Measurements from ENCODE around the gene CEP112. TPM values are rescaled to one million over a fixed set of nuclear protein-coding genes. Genes with fewer than 3 reads are reported as not detected.

The CEP112 gene
- total and polyA plus RNA-seq, 4 donors = 5.9 to 32.9 (median 18.8) TPM

DNA sequence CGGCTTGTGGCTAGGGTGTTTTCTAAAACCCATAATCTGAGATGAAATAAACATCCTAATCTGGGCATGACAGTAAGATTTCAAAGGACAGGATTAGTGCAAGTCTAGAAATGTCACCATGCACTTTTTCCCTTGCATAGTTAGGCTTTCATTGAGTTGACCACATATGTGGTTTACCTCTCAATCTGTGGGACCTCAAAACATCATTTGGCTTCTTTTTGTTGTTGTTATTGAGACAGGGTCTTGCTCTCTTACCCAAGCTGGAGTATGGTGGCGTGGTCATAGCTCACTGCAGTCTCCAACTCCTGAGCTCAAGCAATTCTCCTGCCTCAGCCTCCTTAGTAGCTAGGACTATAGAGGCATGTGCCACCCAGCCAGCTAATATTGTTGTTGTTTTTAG is 197.8 kb downstream of the CEP112 start:
- Histone ChIP-seq H3K36me3 (ENCODE audit: control insufficient read depth in 4 of 4, insufficient read depth in 4 of 4, low read length in 4 of 4) (no peaks in the 10 kb centered on the region), H3K4me1 (ENCODE audit: control insufficient read depth in 5 of 5, insufficient read depth in 5 of 5, low read length in 5 of 5) (no peaks in the 10 kb centered on the region), H3K9ac (ENCODE audit: insufficient read depth in 1 of 2, low read length in 2 of 2) (no peak overlapping the region), H3K9me3 (ENCODE audit: control insufficient read depth in 4 of 4, insufficient read depth in 3 of 4, low read length in 3 of 4) (peaks cover 0 to 1% (median 0%) of the 10 kb centered on the region in 4 donors), H3K27me3 (ENCODE audit: control insufficient read depth in 3 of 3, insufficient read depth in 3 of 3, low read length in 2 of 3) (no peaks in the 10 kb centered on the region), H3K27ac (ENCODE audit: low read depth in 1 of 2, low read length in 1 of 2) (no peak overlapping the region), H3K4me3 (no peak overlapping the region)
- DNase-seq (no peak), ATAC-seq (ENCODE audit: insufficient read depth, low FRiP score) (no peak)
- WGBS, 2 donors = 88 to 91% methylated on average over 2 of the region's 2 CpGs
- TF ChIP-seq, protein P1, sequence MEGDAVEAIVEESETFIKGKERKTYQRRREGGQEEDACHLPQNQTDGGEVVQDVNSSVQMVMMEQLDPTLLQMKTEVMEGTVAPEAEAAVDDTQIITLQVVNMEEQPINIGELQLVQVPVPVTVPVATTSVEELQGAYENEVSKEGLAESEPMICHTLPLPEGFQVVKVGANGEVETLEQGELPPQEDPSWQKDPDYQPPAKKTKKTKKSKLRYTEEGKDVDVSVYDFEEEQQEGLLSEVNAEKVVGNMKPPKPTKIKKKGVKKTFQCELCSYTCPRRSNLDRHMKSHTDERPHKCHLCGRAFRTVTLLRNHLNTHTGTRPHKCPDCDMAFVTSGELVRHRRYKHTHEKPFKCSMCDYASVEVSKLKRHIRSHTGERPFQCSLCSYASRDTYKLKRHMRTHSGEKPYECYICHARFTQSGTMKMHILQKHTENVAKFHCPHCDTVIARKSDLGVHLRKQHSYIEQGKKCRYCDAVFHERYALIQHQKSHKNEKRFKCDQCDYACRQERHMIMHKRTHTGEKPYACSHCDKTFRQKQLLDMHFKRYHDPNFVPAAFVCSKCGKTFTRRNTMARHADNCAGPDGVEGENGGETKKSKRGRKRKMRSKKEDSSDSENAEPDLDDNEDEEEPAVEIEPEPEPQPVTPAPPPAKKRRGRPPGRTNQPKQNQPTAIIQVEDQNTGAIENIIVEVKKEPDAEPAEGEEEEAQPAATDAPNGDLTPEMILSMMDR (IDR thresholded peaks at IDR 0.05; ENCODE audit: control extremely low read depth, extremely low read depth) = no peak

DNA sequence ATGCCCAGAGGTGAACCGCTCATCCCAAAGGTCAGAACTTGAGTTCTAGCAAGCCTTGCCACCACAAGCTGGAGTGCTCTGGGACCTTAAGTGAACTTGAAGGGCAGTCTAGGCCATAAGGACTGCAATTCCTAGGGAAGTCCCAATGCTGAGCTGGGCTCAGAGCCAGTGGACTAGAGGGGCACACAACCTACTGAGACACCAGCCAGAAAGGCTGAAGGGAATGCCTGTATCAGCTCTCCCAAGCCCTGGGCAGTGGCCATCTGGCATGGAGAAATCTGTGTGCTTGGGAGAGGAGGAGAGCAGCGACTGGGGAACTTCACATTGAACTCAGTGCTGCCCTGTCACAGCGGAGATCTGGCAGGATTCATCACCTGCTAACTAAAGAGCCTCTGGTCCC is 201.3 kb downstream of the CEP112 start:
- H3K4me1 ChIP-seq (ENCODE audit: control insufficient read depth in 5 of 5, insufficient read depth in 5 of 5, low read length in 5 of 5) = no peaks in the 10 kb centered on the region
- H3K4me3 ChIP-seq = no peak overlapping the region
- H3K9ac ChIP-seq (ENCODE audit: insufficient read depth in 1 of 2, low read length in 2 of 2) = no peak overlapping the region
- no peaks in the 10 kb centered on the region for H3K27me3 ChIP-seq (ENCODE audit: control insufficient read depth in 3 of 3, insufficient read depth in 3 of 3, low read length in 2 of 3)
- peaks cover 0 to 8% (median 0%) of the 10 kb centered on the region in 4 donors for H3K9me3 ChIP-seq (ENCODE audit: control insufficient read depth in 4 of 4, insufficient read depth in 3 of 4, low read length in 3 of 4)
- 93 to 100% methylated on average over 3 of the region's 3 CpGs for WGBS, 2 donors
- ATAC-seq (ENCODE audit: insufficient read depth, low FRiP score) (no peak), DNase-seq (no peak)
- no peak overlapping the region for H3K27ac ChIP-seq (ENCODE audit: low read depth in 1 of 2, low read length in 1 of 2)
- no peaks in the 10 kb centered on the region for H3K36me3 ChIP-seq (ENCODE audit: control insufficient read depth in 4 of 4, insufficient read depth in 4 of 4, low read length in 4 of 4)
- TF ChIP-seq, protein P1 (IDR thresholded peaks at IDR 0.05; ENCODE audit: control extremely low read depth, extremely low read depth) = no peak

DNA sequence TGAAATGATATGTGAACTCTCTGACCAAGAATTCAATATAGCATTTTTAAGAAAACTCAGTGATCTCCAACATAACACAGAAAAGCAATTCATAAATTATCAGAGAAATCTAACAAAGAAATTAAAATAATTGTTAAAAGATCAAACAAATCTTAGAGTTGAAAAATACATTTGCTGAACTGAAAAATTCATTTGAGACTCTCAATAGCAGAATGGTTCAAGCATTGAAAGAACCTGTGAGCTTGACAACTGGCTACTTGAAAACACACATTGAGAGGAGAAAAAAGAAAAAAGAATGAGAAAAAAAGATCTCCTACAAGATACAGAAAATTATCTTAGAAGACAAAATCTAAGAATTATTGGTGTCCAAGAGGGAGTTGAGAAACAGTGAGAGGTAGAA is 203.5 kb downstream of the CEP112 start:
- TF ChIP-seq, protein P1 (IDR thresholded peaks at IDR 0.05; ENCODE audit: control extremely low read depth, extremely low read depth) = no peak
- DNase-seq (no peak), ATAC-seq (ENCODE audit: insufficient read depth, low FRiP score) (no peak)
- no peak overlapping the region for H3K9ac ChIP-seq (ENCODE audit: insufficient read depth in 1 of 2, low read length in 2 of 2)
- H3K4me3 ChIP-seq = no peak overlapping the region
- H3K36me3 ChIP-seq (ENCODE audit: control insufficient read depth in 4 of 4, insufficient read depth in 4 of 4, low read length in 4 of 4) = no peaks in the 10 kb centered on the region
- H3K9me3 ChIP-seq (ENCODE audit: control insufficient read depth in 4 of 4, insufficient read depth in 3 of 4, low read length in 3 of 4) = peaks cover 0 to 8% (median 0%) of the 10 kb centered on the region in 4 donors
- H3K4me1 ChIP-seq (ENCODE audit: control insufficient read depth in 5 of 5, insufficient read depth in 5 of 5, low read length in 5 of 5) = no peaks in the 10 kb centered on the region
- H3K27me3 ChIP-seq (ENCODE audit: control insufficient read depth in 3 of 3, insufficient read depth in 3 of 3, low read length in 2 of 3) = no peaks in the 10 kb centered on the region
- H3K27ac ChIP-seq (ENCODE audit: low read depth in 1 of 2, low read length in 1 of 2) = no peak overlapping the region

DNA sequence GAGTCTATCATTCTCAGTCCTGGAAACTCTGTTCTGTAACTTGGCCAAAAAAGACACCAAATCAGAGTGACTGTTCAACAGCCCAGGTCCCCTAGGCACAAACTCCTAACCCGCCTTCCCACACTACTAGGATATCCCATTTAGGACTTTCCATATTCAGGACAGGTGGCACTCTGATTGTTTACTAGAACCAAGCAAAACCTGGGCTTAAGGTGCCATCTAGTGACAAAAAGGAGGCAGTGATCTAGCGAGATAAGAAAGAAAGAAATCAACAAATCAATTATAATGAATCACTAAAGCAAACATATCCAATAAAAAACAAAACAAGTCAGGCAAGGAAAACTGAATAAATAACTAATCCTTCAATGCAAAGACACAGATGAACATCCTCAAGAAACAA is 203.9 kb downstream of the CEP112 start:
- Histone ChIP-seq H3K36me3 (ENCODE audit: control insufficient read depth in 4 of 4, insufficient read depth in 4 of 4, low read length in 4 of 4) (no peaks in the 10 kb centered on the region), H3K4me3 (no peak overlapping the region), H3K9me3 (ENCODE audit: control insufficient read depth in 4 of 4, insufficient read depth in 3 of 4, low read length in 3 of 4) (peaks cover 0 to 8% (median 0%) of the 10 kb centered on the region in 4 donors), H3K4me1 (ENCODE audit: control insufficient read depth in 5 of 5, insufficient read depth in 5 of 5, low read length in 5 of 5) (no peaks in the 10 kb centered on the region), H3K27me3 (ENCODE audit: control insufficient read depth in 3 of 3, insufficient read depth in 3 of 3, low read length in 2 of 3) (no peaks in the 10 kb centered on the region), H3K9ac (ENCODE audit: insufficient read depth in 1 of 2, low read length in 2 of 2) (no peak overlapping the region), H3K27ac (ENCODE audit: low read depth in 1 of 2, low read length in 1 of 2) (no peak overlapping the region)
- DNase-seq = no peak
- TF ChIP-seq, protein P1 (IDR thresholded peaks at IDR 0.05; ENCODE audit: control extremely low read depth, extremely low read depth) = no peak
- 83 to 93% methylated on average over 2 of the region's 2 CpGs for WGBS, 2 donors
- ATAC-seq (ENCODE audit: insufficient read depth, low FRiP score) = no peak

All from lung (tissue), 12 donors.